ENCODE measurements around the gene HSD17B4. TPM values are rescaled to one million over a fixed set of nuclear protein-coding genes. Genes with fewer than 3 reads are reported as not detected.

HSD17B4 gene
- total and polyA plus RNA-seq, 12 donors = 130 to 325 (median 216) TPM

DNA sequence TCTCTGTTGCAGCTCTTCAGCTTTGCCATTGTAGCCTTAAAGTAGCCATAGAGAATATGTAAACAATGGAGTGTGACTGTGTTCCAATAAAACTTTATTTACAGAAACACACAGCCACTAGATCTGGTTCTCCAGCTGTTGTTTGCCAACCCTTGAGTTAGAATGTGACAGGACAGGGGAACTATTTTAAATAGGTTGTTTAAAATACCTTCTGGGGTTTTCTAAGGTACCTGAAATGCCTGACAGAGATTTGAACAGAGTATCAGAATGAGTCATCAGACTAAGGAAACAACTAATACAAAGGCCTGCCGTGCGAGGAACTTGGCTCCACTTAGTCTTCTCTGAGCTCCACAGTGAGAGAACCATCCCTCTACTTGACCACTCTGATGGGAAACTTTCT lies 85.4 kb downstream of the HSD17B4 start:
- Histone ChIP-seq H3K27me3 (no peaks in the 10 kb centered on the region), H3K9me3 (no peaks in the 10 kb centered on the region), H3K36me3 (peaks cover 0 to 86% (median 10%) of the 10 kb centered on the region in 9 donors), H3K4me3 (no peak overlapping the region), H3K27ac (no peak overlapping the region), H3K4me1 (no peaks in the 10 kb centered on the region)
- TF ChIP-seq, protein P1, sequence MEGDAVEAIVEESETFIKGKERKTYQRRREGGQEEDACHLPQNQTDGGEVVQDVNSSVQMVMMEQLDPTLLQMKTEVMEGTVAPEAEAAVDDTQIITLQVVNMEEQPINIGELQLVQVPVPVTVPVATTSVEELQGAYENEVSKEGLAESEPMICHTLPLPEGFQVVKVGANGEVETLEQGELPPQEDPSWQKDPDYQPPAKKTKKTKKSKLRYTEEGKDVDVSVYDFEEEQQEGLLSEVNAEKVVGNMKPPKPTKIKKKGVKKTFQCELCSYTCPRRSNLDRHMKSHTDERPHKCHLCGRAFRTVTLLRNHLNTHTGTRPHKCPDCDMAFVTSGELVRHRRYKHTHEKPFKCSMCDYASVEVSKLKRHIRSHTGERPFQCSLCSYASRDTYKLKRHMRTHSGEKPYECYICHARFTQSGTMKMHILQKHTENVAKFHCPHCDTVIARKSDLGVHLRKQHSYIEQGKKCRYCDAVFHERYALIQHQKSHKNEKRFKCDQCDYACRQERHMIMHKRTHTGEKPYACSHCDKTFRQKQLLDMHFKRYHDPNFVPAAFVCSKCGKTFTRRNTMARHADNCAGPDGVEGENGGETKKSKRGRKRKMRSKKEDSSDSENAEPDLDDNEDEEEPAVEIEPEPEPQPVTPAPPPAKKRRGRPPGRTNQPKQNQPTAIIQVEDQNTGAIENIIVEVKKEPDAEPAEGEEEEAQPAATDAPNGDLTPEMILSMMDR (IDR thresholded peaks at IDR 0.05) = no peak
- 64 to 68% methylated on average over 2 of the region's 2 CpGs for WGBS, 2 donors
- ATAC-seq = no peak
- intact Hi-C loops (cut with DNase I) = no loop called here
- no peak for DNase-seq

DNA sequence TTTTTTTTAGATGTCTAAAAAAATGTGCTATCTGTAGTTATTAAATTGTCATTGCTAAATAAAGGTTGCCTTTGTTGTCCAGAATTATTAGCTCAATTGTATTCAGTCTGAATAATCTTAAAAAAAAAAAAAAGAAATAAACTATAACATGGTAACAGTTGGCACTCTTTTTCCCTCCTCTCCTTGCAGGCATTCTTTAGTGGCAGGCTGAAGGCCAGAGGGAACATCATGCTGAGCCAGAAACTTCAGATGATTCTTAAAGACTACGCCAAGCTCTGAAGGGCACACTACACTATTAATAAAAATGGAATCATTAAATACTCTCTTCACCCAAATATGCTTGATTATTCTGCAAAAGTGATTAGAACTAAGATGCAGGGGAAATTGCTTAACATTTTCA lies 89.4 kb downstream of the HSD17B4 start:
- TF ChIP-seq, protein P1 (IDR thresholded peaks at IDR 0.05) = no peak
- ATAC-seq (no peak), DNase-seq (no peak)
- Histone ChIP-seq H3K9me3 (no peaks in the 10 kb centered on the region), H3K4me1 (no peaks in the 10 kb centered on the region), H3K27ac (no peak overlapping the region), H3K4me3 (no peak overlapping the region), H3K36me3 (peaks cover 0 to 67% (median 1%) of the 10 kb centered on the region in 9 donors), H3K27me3 (no peaks in the 10 kb centered on the region)
- WGBS, 2 donors = 83 to 88% methylated on average over 1 of the region's 1 CpG
- intact Hi-C loops (cut with DNase I) = no loop called here

DNA sequence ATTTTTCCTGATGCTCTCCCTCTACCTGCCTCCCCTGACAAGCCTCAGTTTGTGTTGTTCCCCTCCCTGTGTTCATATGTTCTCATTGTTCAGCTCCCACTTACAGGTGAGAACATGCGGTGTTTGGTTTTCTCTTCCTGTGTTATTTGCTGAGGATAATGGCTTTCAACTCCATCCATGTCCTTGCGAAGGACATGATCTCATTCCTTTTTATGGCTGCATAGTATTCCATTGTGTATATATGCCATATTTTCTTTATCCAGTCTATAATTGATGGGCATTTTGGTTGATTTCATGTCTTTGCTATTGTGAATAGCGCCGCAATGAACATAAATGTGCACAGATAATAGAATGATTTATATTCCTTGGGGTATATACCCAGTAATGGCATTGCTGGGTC lies 99.5 kb downstream of the HSD17B4 start:
- Histone ChIP-seq H3K4me1 (no peaks in the 10 kb centered on the region), H3K27me3 (no peaks in the 10 kb centered on the region), H3K4me3 (no peak overlapping the region), H3K27ac (no peak overlapping the region), H3K36me3 (no peaks in the 10 kb centered on the region), H3K9me3 (peaks cover 0 to 11% (median 0%) of the 10 kb centered on the region in 11 donors)
- ATAC-seq = no peak
- DNase-seq = no peak
- TF ChIP-seq, protein P1 (IDR thresholded peaks at IDR 0.05) = no peak
- intact Hi-C loops (cut with DNase I) = no loop called here
- WGBS, 2 donors = 97 to 100% methylated on average over 4 of the region's 4 CpGs

DNA sequence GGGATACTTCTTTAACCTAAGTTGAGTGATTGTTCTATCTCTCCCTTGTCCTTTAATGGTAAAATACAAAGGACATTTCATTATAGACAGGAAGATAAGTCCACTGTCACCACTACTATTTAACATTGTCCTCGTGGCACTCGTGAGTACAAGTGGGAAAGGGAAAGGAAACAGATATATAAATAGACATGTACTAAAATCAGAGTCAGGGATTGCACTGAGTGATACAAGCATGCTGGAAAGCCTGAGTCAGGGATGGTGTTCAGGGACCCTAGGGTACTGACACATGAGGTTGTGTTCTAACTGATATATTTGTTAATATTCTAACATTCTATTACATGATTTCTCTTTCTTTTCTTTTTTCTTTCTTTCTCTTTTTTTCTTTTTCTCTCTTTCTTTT lies 102.3 kb downstream of the HSD17B4 start:
- no peaks in the 10 kb centered on the region for H3K27me3 ChIP-seq
- 13 to 23% methylated on average over 2 of the region's 2 CpGs for WGBS, 2 donors
- no peak overlapping the region for H3K4me3 ChIP-seq
- no peak for DNase-seq
- no peaks in the 10 kb centered on the region for H3K4me1 ChIP-seq
- TF ChIP-seq, protein P1 (IDR thresholded peaks at IDR 0.05) = no peak
- ATAC-seq = peak in 7 of 8 donors; percentile 42 to 99 (median 70)
- intact Hi-C loops (cut with DNase I) = no loop called here
- peaks cover 0 to 26% (median 0%) of the 10 kb centered on the region in 11 donors for H3K9me3 ChIP-seq
- no peaks in the 10 kb centered on the region for H3K36me3 ChIP-seq
- no peak overlapping the region for H3K27ac ChIP-seq

All from heart right ventricle (tissue), 16 donors.